ENCODE data around the gene PLXND1. TPM values are rescaled to one million over a fixed set of nuclear protein-coding genes. Genes with fewer than 3 reads are reported as not detected.
"Not testable (repeated sequence)": the region's sequence is repeated elsewhere in the genome, so short reads cannot be mapped to it uniquely, and the experiment has no call there.

Gene PLXND1
- total RNA-seq, 2 experiments from 2014 or later, result 4.7 to 6.0 TPM

- Histone ChIP-seq H3K4me2 (ENCODE audit: low read length) (no peak overlapping the region), H3K27ac (ENCODE audit: low read depth, low read length, poor library complexity, severe bottlenecking) (no peak overlapping the region), H4K20me1 (ENCODE audit: insufficient read depth, low read length) (no peaks in the 10 kb centered on the region), H3K79me2 (ENCODE audit: insufficient read depth, low read depth, low read length) (no peaks in the 10 kb centered on the region), H3K4me3 (ENCODE audit: low read depth, low read length, poor library complexity, severe bottlenecking) (no peak overlapping the region), H3K4me1 (ENCODE audit: insufficient read depth, low read length, poor library complexity, severe bottlenecking) (no peaks in the 10 kb centered on the region), H3K36me3 (ENCODE audit: insufficient read depth, low read length) (no peaks in the 10 kb centered on the region), H3K9me3 (ENCODE audit: low read length) (no peaks in the 10 kb centered on the region), H3K9me2 (ENCODE audit: insufficient read depth, low read length) (no peaks in the 10 kb centered on the region), H2AFZ (ENCODE audit: low read length) (no peak overlapping the region)
- intact Hi-C loops (cut with micrococcal nuclease; ENCODE audit: unreplicated experiment), result no loop called here
- BruUV-seq (replicated peaks), result no TSS peak
- DNase-seq (ENCODE audit: low spot score), result no peak
- ChIA-PET POLR2A (interaction anchor here (0.9 to 1.0 kb wide), 2 partner anchors 10 to 37 kb away, joined by 3 to 4 read pairs; no protein-coding TSS in a partner anchor), CTCF (ENCODE audit: unreplicated experiment) (no interaction called here)
- TF ChIP-seq CTCF (conservative IDR thresholded peaks at IDR 0.05; ENCODE audit: low read length), result no peak
- TF ChIP-seq EZH2phosphoT487 (IDR thresholded peaks at IDR 0.05; ENCODE audit: borderline replicate concordance, low read depth, low read length), result no peak
These were observed 89.0 kb downstream of the PLXND1 start for GRCh38 chr3:129517516-129517915.

- H4K20me1 ChIP-seq (ENCODE audit: insufficient read depth, low read length); POLR2A ChIA-PET; H3K27ac ChIP-seq (ENCODE audit: low read depth, low read length, poor library complexity, severe bottlenecking); H3K9me3 ChIP-seq (ENCODE audit: low read length); intact Hi-C loops (cut with micrococcal nuclease; ENCODE audit: unreplicated experiment); H3K4me1 ChIP-seq (ENCODE audit: insufficient read depth, low read length, poor library complexity, severe bottlenecking); H2AFZ ChIP-seq (ENCODE audit: low read length); H3K36me3 ChIP-seq (ENCODE audit: insufficient read depth, low read length); H3K79me2 ChIP-seq (ENCODE audit: insufficient read depth, low read depth, low read length); H3K4me2 ChIP-seq (ENCODE audit: low read length); CTCF ChIA-PET (ENCODE audit: unreplicated experiment); H3K9me2 ChIP-seq (ENCODE audit: insufficient read depth, low read length); DNase-seq (ENCODE audit: low spot score); BruUV-seq (replicated peaks); H3K4me3 ChIP-seq (ENCODE audit: low read depth, low read length, poor library complexity, severe bottlenecking): not testable (repeated sequence)
These were observed 90.5 kb downstream of the PLXND1 start for GRCh38 chr3:129515821-129516432.

- H4K20me1 ChIP-seq (ENCODE audit: insufficient read depth, low read length); H3K9me3 ChIP-seq (ENCODE audit: low read length); DNase-seq (ENCODE audit: low spot score); H3K4me3 ChIP-seq (ENCODE audit: low read depth, low read length, poor library complexity, severe bottlenecking); BruUV-seq (replicated peaks); CTCF ChIA-PET (ENCODE audit: unreplicated experiment); intact Hi-C loops (cut with micrococcal nuclease; ENCODE audit: unreplicated experiment); H3K4me1 ChIP-seq (ENCODE audit: insufficient read depth, low read length, poor library complexity, severe bottlenecking); POLR2A ChIA-PET; H3K79me2 ChIP-seq (ENCODE audit: insufficient read depth, low read depth, low read length); H3K36me3 ChIP-seq (ENCODE audit: insufficient read depth, low read length); H3K9me2 ChIP-seq (ENCODE audit: insufficient read depth, low read length); H3K27ac ChIP-seq (ENCODE audit: low read depth, low read length, poor library complexity, severe bottlenecking); H2AFZ ChIP-seq (ENCODE audit: low read length); H3K4me2 ChIP-seq (ENCODE audit: low read length): not testable (repeated sequence)
These were observed 91.2 kb downstream of the PLXND1 start for GRCh38 chr3:129515108-129515820.
